ENCODE measurements around the gene FATE1. TPM values are rescaled to one million over a fixed set of nuclear protein-coding genes. Genes with fewer than 3 reads are reported as not detected.

FATE1 gene
- total and polyA plus RNA-seq, 2 of the 13 experiments (the other 11 are each of a cell fraction or from before 2014, with no cell fraction given) = not detected

- WGBS (ENCODE audit: low lambda C conversion rate) = 2% methylated on average over 3 of the region's 5 CpGs
- POLR2A ChIA-PET = no interaction called here
- Histone ChIP-seq H3K79me2 (ENCODE audit: insufficient read depth, low read length) (no peaks in the 10 kb centered on the region), H3K4me3 (replicated peaks in 1 of 3; ENCODE audit: insufficient read depth in 1 of 3, low read depth in 2 of 3, low read length in 3 of 3) (no peak overlapping the region), H3K4me1 (ENCODE audit: insufficient read depth, low read length) (no peaks in the 10 kb centered on the region), H3K9ac (ENCODE audit: insufficient read depth, low read depth, low read length) (no peak overlapping the region), H3K36me3 (replicated peaks in 1 of 2; ENCODE audit: control insufficient read depth in 1 of 2, insufficient read depth in 2 of 2, low read length in 2 of 2) (no peaks in the 10 kb centered on the region), H3K27me3 (ENCODE audit: control insufficient read depth in 1 of 2, insufficient read depth in 2 of 2, low read length in 2 of 2) (no peaks in the 10 kb centered on the region), H4K20me1 (ENCODE audit: insufficient read depth, low read length) (no peaks in the 10 kb centered on the region), H3K9me3 (ENCODE audit: low read length) (no peaks in the 10 kb centered on the region), H2AFZ (ENCODE audit: low read length) (no peak overlapping the region), H3K27ac (ENCODE audit: extremely low read length, insufficient read depth, low read length) (no peak overlapping the region), H3K4me2 (ENCODE audit: low read depth, low read length) (no peak overlapping the region)
- intact Hi-C loops (cut with micrococcal nuclease; ENCODE audit: unreplicated experiment) (no loop called here), in situ Hi-C loops (cut with HindIII; ENCODE audit: extremely low pct_ligation_motif_present, low pct_unique_long_range_greater_than_20kb) (loop anchor here (25.0 kb wide), 1 partner anchor 1075 kb away; no protein-coding TSS in a partner anchor)
- FAIRE-seq (no peak), ATAC-seq (no peak), DNase-seq (ENCODE audit: low spot score) (no peak)
- TF ChIP-seq RORA (CRISPR knock-in tag; IDR thresholded peaks at IDR 0.05) (no peak), ZNF513 (CRISPR knock-in tag; conservative IDR thresholded peaks at IDR 0.05) (no peak), REST (IDR thresholded peaks at IDR 0.05; ENCODE audit: borderline replicate concordance in 1 of 2, low read depth in 1 of 2, low read length in 2 of 2) (no peak), MEF2D (CRISPR knock-in tag; IDR thresholded peaks at IDR 0.05) (no peak), KDM5B (CRISPR knock-in tag; IDR thresholded peaks at IDR 0.05; ENCODE audit: borderline replicate concordance) (no peak), AHR (CRISPR knock-in tag; IDR thresholded peaks at IDR 0.05) (no peak), ZNF703 (CRISPR knock-in tag; IDR thresholded peaks at IDR 0.05; ENCODE audit: borderline replicate concordance) (no peak), IKZF5 (CRISPR knock-in tag; IDR thresholded peaks at IDR 0.05) (no peak), ZSCAN20 (CRISPR knock-in tag; IDR thresholded peaks at IDR 0.05; ENCODE audit: borderline replicate concordance) (no peak), HOXA9 (CRISPR knock-in tag; IDR thresholded peaks at IDR 0.05; ENCODE audit: borderline replicate concordance) (no peak), SP1 (IDR thresholded peaks at IDR 0.05) (no peak), SP1 (CRISPR knock-in tag; IDR thresholded peaks at IDR 0.05) (no peak)
- CTCF ChIA-PET (ENCODE audit: low intra/inter-chr PET ratio, low total read pairs) = no interaction called here
- BruUV-seq (replicated peaks) = no TSS peak
Observed at GRCh38 chrX:151737494-151737893, 21.7 kb downstream of the FATE1 start.
